H1 (cell line): ENCODE measurements around the gene RASSF5. TPM values are rescaled to one million over a fixed set of nuclear protein-coding genes. Genes with fewer than 3 reads are reported as not detected.

Experiments used
- CTCF ChIA-PET: fragments of 300-600 bp; sonication (Branson Sonifier 250); formaldehyde crosslinking; loops from one replicate; lab custom pipeline; 2021; ENCODE audit not compliant: partially characterized antibody; lab: Charles Lee
- POLR2A ChIA-PET: fragments of 300-600 bp; sonication (Branson Sonifier 250); formaldehyde crosslinking; loops from one replicate; lab custom pipeline; 2021; ENCODE audit warnings: inconsistent platforms; ENCODE audit not compliant: partially characterized antibody; lab: Charles Lee
- DNase-seq, 2 experiments: peaks; one replicate each; pipeline versions ENCODE4 v3.0.0 to v3.0.0-alpha.2; 2010 to 2022; ENCODE audit warnings: low spot score in 2 of 2, low read depth in 1 of 2, mixed read lengths in 1 of 2
- FAIRE-seq: peaks from 2 replicates; lab custom pipeline; 2011; peaks lifted over from hg19 to GRCh38; lab: Jason Lieb, UNC
- H2AFZ ChIP-seq: 2 replicates; pipeline ENCODE4 v1.8.1; 2012; ENCODE audit warnings: low read length, inconsistent platforms
- H2AK5ac ChIP-seq: 2 replicates; pipeline ENCODE4 v1.6.1; 2013; ENCODE audit warnings: low read depth, low read length
- H2BK120ac ChIP-seq: replicated peaks from 2 replicates; pipeline ENCODE3; 2013; ENCODE audit warnings: low read depth, low read length, inconsistent platforms
- H2BK12ac ChIP-seq: 2 replicates; pipeline ENCODE4 v1.6.1; 2013; ENCODE audit warnings: low read depth, low read length
- H2BK15ac ChIP-seq: 2 replicates; pipeline ENCODE4 v1.6.1; 2013; ENCODE audit warnings: low read length
- H2BK20ac ChIP-seq: 2 replicates; pipeline ENCODE4 v1.6.1; 2013; ENCODE audit warnings: low read length
- H2BK5ac ChIP-seq: 2 replicates; pipeline ENCODE4 v1.6.1; 2013; ENCODE audit warnings: low read depth, low read length
- H3K14ac ChIP-seq: 2 replicates; pipeline ENCODE4 v1.6.1; 2013; ENCODE audit warnings: inconsistent platforms; ENCODE audit not compliant: insufficient read length
- H3K18ac ChIP-seq: 2 replicates; pipeline ENCODE4 v1.6.1; 2013; ENCODE audit warnings: low read length; ENCODE audit errors: extremely low read depth
- H3K23ac ChIP-seq: 2 replicates; pipeline ENCODE4 v1.6.1; 2013; ENCODE audit warnings: inconsistent platforms; ENCODE audit not compliant: insufficient read length
- H3K23me2 ChIP-seq: 2 replicates; pipeline ENCODE4 v1.6.1; 2013; ENCODE audit warnings: low read depth, low read length
- H3K27ac ChIP-seq: 2 replicates; pipeline ENCODE4 v1.6.1; 2011; ENCODE audit warnings: low read depth, low read length, inconsistent platforms
- H3K27me3 ChIP-seq, 4 experiments: replicated peaks in 1 of 4; 1 replicate in 1 of 4; 2 replicates in 3 of 4; pipeline versions ENCODE4 v1.6.1 to v1.8.1; 2011 to 2013; ENCODE audit warnings: low read length in 3 of 4, mild to moderate bottlenecking in 3 of 4, inconsistent platforms in 2 of 4, mixed read lengths in 2 of 4, moderate library complexity in 1 of 4; ENCODE audit not compliant: control insufficient read depth in 3 of 4, insufficient read depth in 3 of 4; ENCODE audit errors: extremely low read depth in 1 of 4
- H3K36me3 ChIP-seq, 4 experiments: 2 replicates each; pipeline versions ENCODE4 v1.6.1 to v1.8.1; 2011 to 2013; ENCODE audit warnings: mild to moderate bottlenecking in 4 of 4, low read length in 3 of 4, moderate library complexity in 2 of 4, control low read depth in 1 of 4, inconsistent platforms in 1 of 4; ENCODE audit not compliant: insufficient read depth in 4 of 4, control insufficient read depth in 2 of 4
- H3K4ac ChIP-seq: replicated peaks from 2 replicates; pipeline ENCODE3; 2013; ENCODE audit warnings: low read length, low read depth, mixed read lengths, inconsistent platforms; ENCODE audit not compliant: insufficient read length
- H3K4me1 ChIP-seq, 4 experiments: replicated peaks in 1 of 4; 1 replicate in 1 of 4; 2 replicates in 3 of 4; pipeline versions ENCODE4 v1.6.1 to v1.8.1; 2011 to 2013; ENCODE audit warnings: low read length in 3 of 4, inconsistent platforms in 2 of 4, mixed read lengths in 1 of 4; ENCODE audit not compliant: insufficient read depth in 4 of 4, control insufficient read depth in 3 of 4
- H3K4me2 ChIP-seq, 2 experiments: 2 replicates each; pipeline versions ENCODE4 v1.6.1 to v1.8.1; 2011 to 2013; ENCODE audit warnings: low read depth in 2 of 2, low read length in 2 of 2, control low read depth in 1 of 2, inconsistent platforms in 1 of 2, mild to moderate bottlenecking in 1 of 2; ENCODE audit not compliant: insufficient read depth in 1 of 2
- H3K4me3 ChIP-seq, 4 experiments: fragments of 200-600, 300-600 bp in 1 of 4; sonication (generic), shearing (Covaris generic), sonication (Bioruptor Twin) in 1 of 4; 2 replicates each; pipeline versions ENCODE4 v1.5.1 to v1.8.1; 2011 to 2016; ENCODE audit warnings: low read length in 4 of 4, low read depth in 3 of 4, control low read depth in 2 of 4, inconsistent platforms in 2 of 4, mild to moderate bottlenecking in 2 of 4, mixed read lengths in 1 of 4, moderate library complexity in 1 of 4; ENCODE audit not compliant: insufficient read depth in 2 of 4; ENCODE audit errors: extremely low read depth in 1 of 4
- H3K56ac ChIP-seq: replicated peaks from 2 replicates; pipeline ENCODE3; 2013; ENCODE audit warnings: low read depth, mild to moderate bottlenecking, mixed read lengths, low read length, inconsistent platforms; ENCODE audit not compliant: insufficient read length
- H3K79me1 ChIP-seq: 2 replicates; pipeline ENCODE4 v1.6.1; 2013; ENCODE audit warnings: low read depth, low read length, control low read depth
- H3K79me2 ChIP-seq, 2 experiments: 2 replicates each; pipeline versions ENCODE4 v1.6.1 to v1.8.1; 2012 to 2013; ENCODE audit warnings: low read length in 2 of 2, mild to moderate bottlenecking in 2 of 2, inconsistent platforms in 1 of 2; ENCODE audit not compliant: insufficient read depth in 2 of 2, control insufficient read depth in 1 of 2
- H3K9ac ChIP-seq, 4 experiments: replicated peaks in 1 of 4; 1 replicate in 1 of 4; 2 replicates in 3 of 4; pipeline versions ENCODE4 v1.6.1 to v1.8.1; 2011 to 2013; ENCODE audit warnings: low read depth in 3 of 4, low read length in 3 of 4, control low read depth in 2 of 4, mild to moderate bottlenecking in 2 of 4, moderate library complexity in 2 of 4, inconsistent platforms in 1 of 4; ENCODE audit errors: extremely low read depth in 1 of 4
- H3K9me3 ChIP-seq, 2 experiments: 2 replicates each; pipeline versions ENCODE4 v1.6.1 to v1.8.1; 2012 to 2013; ENCODE audit warnings: mild to moderate bottlenecking in 2 of 2, moderate library complexity in 2 of 2, control low read depth in 1 of 2, inconsistent platforms in 1 of 2, low read depth in 1 of 2, low read length in 1 of 2, mixed read lengths in 1 of 2; ENCODE audit not compliant: insufficient read depth in 2 of 2
- H4K20me1 ChIP-seq, 2 experiments: replicated peaks in 1 of 2; 2 replicates each; pipeline versions ENCODE3 to v1.8.1; 2011 to 2013; ENCODE audit warnings: inconsistent platforms in 2 of 2, low read length in 2 of 2, mild to moderate bottlenecking in 1 of 2; ENCODE audit not compliant: insufficient read depth in 2 of 2, control insufficient read depth in 1 of 2
- H4K5ac ChIP-seq: 2 replicates; pipeline ENCODE4 v1.6.1; 2013; ENCODE audit warnings: low read length, low read depth, mixed read lengths, inconsistent platforms; ENCODE audit not compliant: insufficient read length
- H4K8ac ChIP-seq: 2 replicates; pipeline ENCODE4 v1.8.0; 2013; ENCODE audit warnings: mild to moderate bottlenecking, moderate library complexity, low read length, inconsistent platforms; ENCODE audit not compliant: insufficient read depth; ENCODE audit errors: extremely low read depth
- H4K91ac ChIP-seq: replicated peaks from 2 replicates; pipeline ENCODE3; 2013; ENCODE audit warnings: low read length, mixed read lengths, inconsistent platforms; ENCODE audit not compliant: insufficient read length
- BCL11A ChIP-seq, 2 experiments: IDR thresholded peaks; one replicate each; pipeline ENCODE4 v1.6.1; 2011; ENCODE audit warnings: low read depth in 2 of 2, low read length in 2 of 2, mild to moderate bottlenecking in 2 of 2
- EGR1 ChIP-seq: IDR thresholded peaks from 2 replicates; pipeline ENCODE4 v1.6.1; 2011; ENCODE audit warnings: low read depth, low read length, borderline replicate concordance
- KDM4A ChIP-seq: IDR thresholded peaks from one replicate; pipeline ENCODE4 v1.7.1; 2012; ENCODE audit warnings: low read depth, mild to moderate bottlenecking, moderate library complexity, low read length, inconsistent platforms; ENCODE audit not compliant: severe bottlenecking
- MAX ChIP-seq: IDR thresholded peaks from 2 replicates; pipeline ENCODE4 v1.6.1; 2012; ENCODE audit warnings: inconsistent platforms
- POU5F1 ChIP-seq: IDR thresholded peaks from 2 replicates; pipeline ENCODE4 v1.6.1; 2011; ENCODE audit warnings: low read depth, mild to moderate bottlenecking, low read length, moderate library complexity
- RNF2 ChIP-seq: fragments of 200-900, 300-1000 bp; sonication (generic); IDR thresholded peaks from 2 replicates; pipeline ENCODE4 v1.7.1; 2016; ENCODE audit warnings: borderline replicate concordance, low read depth, mild to moderate bottlenecking, antibody characterized with exemption, low read length; ENCODE audit not compliant: poor library complexity, severe bottlenecking; ENCODE audit errors: missing control alignments
- USF2 ChIP-seq: IDR thresholded peaks from 2 replicates; pipeline ENCODE4 v1.6.1; 2011; ENCODE audit warnings: low read length, improper control_type of control experiment
- WGBS, 2 experiments: shearing (Covaris generic) in 1 of 2; methylation state at CpG; one replicate each; pipeline versions ENCODE4 v1.1.6 to v1.1.7; 2013 to 2015; ENCODE audit warnings: low lambda C conversion rate in 2 of 2, mixed read lengths in 2 of 2, inconsistent platforms in 1 of 2, low coverage in 1 of 2, missing lambda C conversion rate in 1 of 2; ENCODE audit not compliant: insufficient replicate concordance in 2 of 2, insufficient coverage in 1 of 2, insufficient read length in 1 of 2; ENCODE audit errors: extremely low coverage in 1 of 2, missing lambda C conversion rate in 1 of 2; 5-methylcytosine and 5-hydroxymethylcytosine counted together
- polyA plus RNA-seq, 7 experiments: library from polyadenylated mRNA; depleted of rRNA in 3 of 7; stranded (reverse) in 5 of 7; unstranded in 2 of 7; fragments of >200 nt in 5 of 7; fragments of 200-250 nt in 2 of 7; gene quantifications; 1 replicate in 5 of 7; 2 replicates in 1 of 7; 4 replicates in 1 of 7; pipeline versions ENCODE4 v1.2.1 to v1.2.3, GENCODE V29; 2011 to 2013; ENCODE audit warnings: missing spikeins in 2 of 7, mixed read lengths in 2 of 7
- total RNA-seq: library from RNA; stranded (reverse); fragmentation: NEBNext Ultra II Directional; extraction: Animal tissue kit (Norgen Biotek cat#: 25700); gene quantifications from 2 replicates; pipeline ENCODE4 v1.2.1, GENCODE V29; 2021

The RASSF5 gene
- total and polyA plus RNA-seq, 2 of the 8 experiments (the other 6 are each of a cell fraction or from before 2014, with no cell fraction given): 0.82 to 1.8 TPM

GRCh38 chr1:206635080-206635977 lies 128.0 kb downstream of the RASSF5 start, which contains the start of gene DYRK3:
DYRK3 (plus strand) TSS chr1:206635536; CDS start chr1:206635704, 168 bp downstream.
- Histone ChIP-seq H3K4me3 (peak within 1 kb of the TSS; percentile 66 to 88 (median 79)), H2BK5ac (no peak within 1 kb of the TSS), H3K4ac (peak within 1 kb of the TSS; percentile 36), H2BK12ac (0 out of 2 replicates have a peak within 1 kb of the TSS, but pooled peaks have one; percentile 64), H3K23me2 (peaks cover 8% of the 10 kb centered on the region; the same call in 1 of the 2 replicates), H3K79me1 (no peaks in the 10 kb centered on the region), H3K56ac (peak within 1 kb of the TSS; percentile 73), H3K79me2 (no peaks in the 10 kb centered on the region), H3K27ac (no peak within 1 kb of the TSS), H3K18ac (peak within 1 kb of the TSS; percentile 73; the same call in 1 of the 2 replicates), H3K23ac (no peak within 1 kb of the TSS), H3K27me3 (peaks cover 0 to 4% (median 0%) of the 10 kb centered on the region in 4 experiments; a peak in 2 of 7 replicates), H3K9ac (peak within 1 kb of the TSS in 2 of 4 experiments; percentile 8 to 20; a peak in 3 of 7 replicates), H3K36me3 (no peaks in the 10 kb centered on the region), H4K8ac (peak within 1 kb of the TSS; percentile 73), H4K20me1 (no peaks in the 10 kb centered on the region), H2BK20ac (no peak within 1 kb of the TSS), H2AK5ac (no peak within 1 kb of the TSS), H3K4me2 (peak within 1 kb of the TSS; percentile 70 to 76), H4K91ac (peak within 1 kb of the TSS; percentile 88), H2BK15ac (0 out of 2 replicates have a peak within 1 kb of the TSS, but pooled peaks have one; percentile 12), H3K4me1 (peaks cover 0 to 10% (median 4%) of the 10 kb centered on the region in 4 experiments; a peak in 4 of 7 replicates), H3K9me3 (no peaks in the 10 kb centered on the region), H2AFZ (peak within 1 kb of the TSS; percentile 30; the same call in 1 of the 2 replicates), H4K5ac (peak within 1 kb of the TSS; percentile 62), H3K14ac (no peak within 1 kb of the TSS), H2BK120ac (peak within 1 kb of the TSS; percentile 75)
- DNase-seq (peak; percentile 63 to 97), FAIRE-seq (no peak)
- WGBS, 2 experiments: 2% methylated on average over 60 of the region's 84 CpGs; no CpG with 5 or more reads in 1 of the 2 experiments
- ChIA-PET CTCF (interaction anchor here (0.7 to 19.2 kb wide), 17 partner anchors 10 to 346 kb away, joined by 3 to 666 read pairs (median 4); partner anchors contain the start of genes EIF2D and IL19), POLR2A (interaction anchor here (0.9 to 2.3 kb wide), 10 partner anchors 22 to 274 kb away, joined by 3 to 13 read pairs (median 4); partner anchors contain the start of genes EIF2D and MAPKAPK2)
- peak; percentile 98 for TF ChIP-seq EGR1
- TF ChIP-seq POU5F1: no peak
- peak; percentile 94 for TF ChIP-seq MAX
- TF ChIP-seq BCL11A (IDR thresholded peaks at IDR 0.05; ENCODE audit: low read depth in 2 of 2, low read length in 2 of 2): no peak
- 0 out of 2 replicates have a peak, but pooled peaks have one; percentile 19 for TF ChIP-seq USF2
- peak; percentile 98 for TF ChIP-seq KDM4A
- TF ChIP-seq RNF2: no peak
